GM13977 (cell line): ENCODE measurements around the gene TBX2.

ENCODE experiments used
- DNase-seq: peaks from one replicate; pipeline ENCODE4 v3.0.0; 2012; ENCODE audit warnings: low spot score
- CTCF ChIP-seq: IDR thresholded peaks from 2 replicates; pipeline ENCODE4 v1.5.1; 2012; ENCODE audit warnings: mild to moderate bottlenecking, control low read depth; ENCODE audit not compliant: insufficient read depth; ENCODE audit errors: extremely low read depth, missing control alignments
- in situ Hi-C: fragments of 300-500 bp; cut with MboI; formaldehyde crosslinking; loops from one replicate; pipeline ENCODE4 v1.12.0; 2022; ENCODE audit warnings: low sequenced_read_pairs, low pct_unique_long_range_greater_than_20kb, mixed read lengths, inconsistent platforms; ENCODE audit not compliant: unreplicated experiment

The TBX2 gene

GRCh38 chr17:61363601-61364462 is 35.8 kb upstream of the TBX2 start:
- TF ChIP-seq CTCF: no peak
- in situ Hi-C loops: no loop called here
- DNase-seq: no peak

- no peak for DNase-seq
- no peak for TF ChIP-seq CTCF
- in situ Hi-C loops: no loop called here
These were observed 35.2 kb upstream of the TBX2 start for GRCh38 chr17:61364463-61364846.

GRCh38 chr17:61366076-61366714 is 33.4 kb upstream of the TBX2 start:
- no peak for DNase-seq
- no peak for TF ChIP-seq CTCF
- in situ Hi-C loops: no loop called here

GRCh38 chr17:61366715-61367413 is 32.8 kb upstream of the TBX2 start:
- in situ Hi-C loops: no loop called here
- no peak for TF ChIP-seq CTCF
- no peak for DNase-seq

GRCh38 chr17:61368049-61368831 is 31.4 kb upstream of the TBX2 start:
- in situ Hi-C loops: no loop called here
- no peak for TF ChIP-seq CTCF
- no peak for DNase-seq
